ENCODE data around the gene SLC15A2. TPM values are rescaled to one million over a fixed set of nuclear protein-coding genes. Genes with fewer than 3 reads are reported as not detected.

Gene SLC15A2
- total and polyA plus RNA-seq, 7 donors: 0.46 to 2.1 (median 1.1) TPM

DNA sequence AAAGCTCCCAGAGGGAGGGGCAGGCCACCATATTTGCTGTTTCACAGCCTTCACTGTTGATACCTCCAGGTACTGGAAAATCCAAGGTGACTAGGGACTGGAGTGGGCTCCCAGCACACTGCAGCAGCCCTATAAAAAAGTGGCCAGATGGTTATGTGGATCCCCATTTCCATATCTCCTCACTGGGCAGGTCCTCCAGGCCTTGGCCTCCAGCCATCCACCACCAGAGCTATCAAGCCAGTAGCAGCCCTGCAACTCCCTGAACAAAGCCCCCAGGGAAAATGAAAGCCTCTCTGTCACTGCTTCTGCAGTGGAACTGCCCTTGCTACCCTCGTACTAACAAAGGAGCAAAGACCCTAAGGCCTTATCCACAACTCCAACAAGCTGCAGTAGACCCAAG, 69.4 kb downstream of the SLC15A2 start:
- H3K4me1 ChIP-seq: no peaks in the 10 kb centered on the region
- no peaks in the 10 kb centered on the region for H3K36me3 ChIP-seq
- WGBS, 2 donors: 85 to 90% methylated on average over 1 of the region's 1 CpG
- no peak for DNase-seq
- H3K9me3 ChIP-seq: no peaks in the 10 kb centered on the region
- H3K27ac ChIP-seq: no peak overlapping the region
- TF ChIP-seq EP300 (IDR thresholded peaks at IDR 0.05) (no peak), POLR2A (IDR thresholded peaks at IDR 0.05) (no peak), POLR2AphosphoS5 (IDR thresholded peaks at IDR 0.05) (no peak)
- TF ChIP-seq, protein P1, sequence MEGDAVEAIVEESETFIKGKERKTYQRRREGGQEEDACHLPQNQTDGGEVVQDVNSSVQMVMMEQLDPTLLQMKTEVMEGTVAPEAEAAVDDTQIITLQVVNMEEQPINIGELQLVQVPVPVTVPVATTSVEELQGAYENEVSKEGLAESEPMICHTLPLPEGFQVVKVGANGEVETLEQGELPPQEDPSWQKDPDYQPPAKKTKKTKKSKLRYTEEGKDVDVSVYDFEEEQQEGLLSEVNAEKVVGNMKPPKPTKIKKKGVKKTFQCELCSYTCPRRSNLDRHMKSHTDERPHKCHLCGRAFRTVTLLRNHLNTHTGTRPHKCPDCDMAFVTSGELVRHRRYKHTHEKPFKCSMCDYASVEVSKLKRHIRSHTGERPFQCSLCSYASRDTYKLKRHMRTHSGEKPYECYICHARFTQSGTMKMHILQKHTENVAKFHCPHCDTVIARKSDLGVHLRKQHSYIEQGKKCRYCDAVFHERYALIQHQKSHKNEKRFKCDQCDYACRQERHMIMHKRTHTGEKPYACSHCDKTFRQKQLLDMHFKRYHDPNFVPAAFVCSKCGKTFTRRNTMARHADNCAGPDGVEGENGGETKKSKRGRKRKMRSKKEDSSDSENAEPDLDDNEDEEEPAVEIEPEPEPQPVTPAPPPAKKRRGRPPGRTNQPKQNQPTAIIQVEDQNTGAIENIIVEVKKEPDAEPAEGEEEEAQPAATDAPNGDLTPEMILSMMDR (IDR thresholded peaks at IDR 0.05): no peak
- H3K27me3 ChIP-seq: no peaks in the 10 kb centered on the region
- H3K4me3 ChIP-seq: no peak overlapping the region
- intact Hi-C loops (cut with DNase I): no loop called here

DNA sequence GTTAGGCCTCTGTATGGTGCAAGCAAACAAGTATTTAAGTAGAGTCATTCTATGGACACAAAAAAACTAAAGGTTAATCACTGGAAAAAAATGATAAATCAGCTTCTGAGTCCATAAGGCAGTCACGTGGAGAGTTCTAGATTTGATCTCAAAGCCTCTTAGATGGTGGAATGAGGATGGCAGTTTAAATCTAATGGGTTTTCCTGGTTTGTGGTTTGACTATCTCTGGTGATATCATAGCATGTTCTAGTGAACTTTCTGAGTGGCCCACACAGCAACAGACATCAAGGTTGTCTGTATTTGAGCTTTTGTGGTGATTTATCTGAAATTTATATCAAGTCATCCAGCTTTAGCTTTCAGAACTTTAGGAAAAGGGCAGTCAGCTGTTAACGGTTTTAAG, 75.4 kb downstream of the SLC15A2 start:
- Histone ChIP-seq H3K9me3 (peaks cover 0 to 2% (median 0%) of the 10 kb centered on the region in 4 donors), H3K4me3 (no peak overlapping the region), H3K27ac (no peak overlapping the region), H3K4me1 (no peaks in the 10 kb centered on the region), H3K36me3 (no peaks in the 10 kb centered on the region), H3K27me3 (no peaks in the 10 kb centered on the region)
- intact Hi-C loops (cut with DNase I): no loop called here
- WGBS, 2 donors: 78 to 90% methylated on average over 2 of the region's 2 CpGs
- no peak for DNase-seq
- TF ChIP-seq, protein P1 (IDR thresholded peaks at IDR 0.05): no peak
- TF ChIP-seq POLR2AphosphoS5 (IDR thresholded peaks at IDR 0.05) (no peak), POLR2A (IDR thresholded peaks at IDR 0.05) (no peak), EP300 (IDR thresholded peaks at IDR 0.05) (no peak)

DNA sequence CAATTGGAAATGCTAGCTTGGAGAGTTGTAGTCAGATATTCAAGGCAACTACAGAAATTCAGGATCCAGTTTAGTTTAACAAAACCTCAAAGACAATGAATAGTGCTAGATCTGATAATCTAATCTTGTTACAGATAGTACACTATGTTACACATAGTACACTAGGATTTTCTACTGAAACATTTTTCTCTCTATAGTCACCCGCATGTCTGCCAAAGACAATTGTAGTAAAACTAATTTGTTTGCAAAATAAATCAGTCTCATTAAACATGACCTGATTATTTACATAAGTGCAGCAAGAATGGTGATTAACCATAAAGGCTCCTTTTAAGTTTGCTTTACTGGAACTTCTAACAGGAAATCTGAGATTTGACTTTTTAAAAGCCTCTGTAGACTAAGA, 75.8 kb downstream of the SLC15A2 start:
- Histone ChIP-seq H3K4me1 (no peaks in the 10 kb centered on the region), H3K9me3 (peaks cover 0 to 5% (median 0%) of the 10 kb centered on the region in 4 donors), H3K4me3 (no peak overlapping the region), H3K27ac (no peak overlapping the region), H3K36me3 (no peaks in the 10 kb centered on the region), H3K27me3 (no peaks in the 10 kb centered on the region)
- intact Hi-C loops (cut with DNase I): no loop called here
- no peak for DNase-seq
- 25 to 67% methylated on average over 1 of the region's 1 CpG for WGBS, 2 donors
- TF ChIP-seq POLR2A (IDR thresholded peaks at IDR 0.05) (no peak), EP300 (IDR thresholded peaks at IDR 0.05) (no peak), POLR2AphosphoS5 (IDR thresholded peaks at IDR 0.05) (no peak)
- TF ChIP-seq, protein P1 (IDR thresholded peaks at IDR 0.05): no peak

DNA sequence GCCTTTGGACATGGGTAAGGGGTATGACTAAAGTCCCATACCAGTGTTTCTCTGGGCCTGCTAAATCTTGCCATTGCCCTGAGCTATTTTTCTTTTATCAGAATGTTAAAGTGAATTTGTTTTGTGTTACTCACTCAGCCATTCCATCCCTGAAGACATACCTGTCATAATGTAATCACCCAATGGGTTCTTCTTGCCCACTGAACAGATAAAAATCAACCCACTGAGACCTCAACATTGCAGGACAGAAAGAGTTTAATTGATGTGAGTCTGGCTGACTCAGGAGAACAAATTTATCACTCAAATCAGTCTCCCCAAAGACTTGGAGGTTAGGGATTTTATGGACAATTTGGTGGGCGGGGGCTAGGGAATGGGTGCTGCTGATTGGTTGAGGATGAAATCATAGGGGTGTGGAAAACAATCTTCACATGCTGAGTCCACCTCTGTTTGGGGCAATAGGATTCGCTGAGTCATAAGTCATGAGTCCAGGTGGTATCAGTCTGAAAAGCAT, 80.5 kb downstream of the SLC15A2 start:
- no peak overlapping the region for H3K27ac ChIP-seq

More for the DNA sequence above, 80.5 kb downstream of the SLC15A2 start:
- H3K9me3 ChIP-seq: peaks cover 0 to 5% (median under 1%) of the 10 kb centered on the region in 4 donors
- DNase-seq: no peak
- no peaks in the 10 kb centered on the region for H3K4me1 ChIP-seq
- H3K4me3 ChIP-seq: no peak overlapping the region
- no peaks in the 10 kb centered on the region for H3K27me3 ChIP-seq
- 89 to 97% methylated on average over 2 of the region's 2 CpGs for WGBS, 2 donors
- TF ChIP-seq EP300 (IDR thresholded peaks at IDR 0.05) (no peak), POLR2A (IDR thresholded peaks at IDR 0.05) (no peak), POLR2AphosphoS5 (IDR thresholded peaks at IDR 0.05) (no peak)
- TF ChIP-seq, protein P1 (IDR thresholded peaks at IDR 0.05): no peak
- intact Hi-C loops (cut with DNase I): no loop called here
- no peaks in the 10 kb centered on the region for H3K36me3 ChIP-seq

Measured in sigmoid colon (tissue), 7 donors.